Erythroblast (primary cell): ENCODE measurements around the gene HOXC13.

Experiments used
- GATA1 ChIP-seq: IDR thresholded peaks from 2 replicates; pipeline ENCODE4 v1.6.1; 2011; ENCODE audit warnings: low read depth, mild to moderate bottlenecking, control low read depth, low read length, moderate library complexity
- POLR2A ChIP-seq: IDR thresholded peaks from 2 replicates; pipeline ENCODE4 v1.6.1; 2011; ENCODE audit warnings: mild to moderate bottlenecking, low read length

DNA sequence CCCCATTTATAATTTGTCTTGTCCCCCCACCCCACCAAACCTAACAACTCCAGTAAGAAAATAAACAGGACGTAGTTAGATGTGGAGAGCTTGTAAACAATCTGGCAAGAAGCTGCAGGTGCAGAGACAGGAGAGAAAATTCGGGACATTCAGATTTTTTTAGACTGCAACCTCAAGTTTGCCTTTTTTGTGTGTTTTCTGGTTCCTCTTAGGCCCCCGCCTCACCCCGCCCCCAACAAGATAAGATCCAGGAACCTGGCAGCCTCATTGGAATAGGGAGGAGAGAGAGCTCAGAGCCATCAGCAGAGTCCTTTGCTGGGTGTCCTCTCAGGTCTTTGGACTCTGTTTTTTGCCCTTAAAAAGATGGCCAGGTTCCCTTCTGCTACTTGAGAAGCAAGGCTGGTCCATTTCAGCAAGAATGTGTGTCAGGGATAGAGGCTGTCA, 49.2 kb downstream of the HOXC13 start:
- TF ChIP-seq POLR2A: no peak
- TF ChIP-seq GATA1: no peak
